Cortex of kidney (tissue), 1 donor: Measurements from ENCODE around the gene SLC17A3.

Source experiments
- DNase-seq: peaks from one replicate; lab custom pipeline; 2025; lab: John Stamatoyannopoulos, UW

The SLC17A3 gene

GRCh38 chr6:25874118-25874517 lies at the start of gene SLC17A3:
Gene SLC17A3, minus strand, starts transcription at chr6:25874243. Its CDS starts 5,856 bp downstream, at chr6:25868387.
- DNase-seq = no peak

- no peak for DNase-seq
Measured at GRCh38 chr6:25922301-25922700, 48.3 kb upstream of the SLC17A3 start.

GRCh38 chr6:25921525-25922203 lies 47.6 kb upstream of the SLC17A3 start:
- DNase-seq = no peak

- DNase-seq = no peak
Measured at GRCh38 chr6:25919657-25920056, 45.6 kb upstream of the SLC17A3 start.

GRCh38 chr6:25918083-25918683 lies 44.1 kb upstream of the SLC17A3 start:
- no peak for DNase-seq

- no peak for DNase-seq
Measured at GRCh38 chr6:25916789-25917490, 42.9 kb upstream of the SLC17A3 start.

- DNase-seq = no peak
Measured at GRCh38 chr6:25916330-25916729, 42.3 kb upstream of the SLC17A3 start.

GRCh38 chr6:25913741-25914140 lies 39.7 kb upstream of the SLC17A3 start:
- no peak for DNase-seq

GRCh38 chr6:25911351-25911750 lies 37.3 kb upstream of the SLC17A3 start:
- DNase-seq = no peak

- no peak for DNase-seq
Measured at GRCh38 chr6:25907475-25908014, 33.5 kb upstream of the SLC17A3 start.

GRCh38 chr6:25903467-25904099 lies 29.5 kb upstream of the SLC17A3 start:
- no peak for DNase-seq

- no peak for DNase-seq
Measured at GRCh38 chr6:25902071-25902470, 28.0 kb upstream of the SLC17A3 start.

- no peak for DNase-seq
Measured at GRCh38 chr6:25900843-25901242, 26.8 kb upstream of the SLC17A3 start.

GRCh38 chr6:25899580-25900408 lies 25.8 kb upstream of the SLC17A3 start:
- DNase-seq = no peak

GRCh38 chr6:25899123-25899522 lies 25.1 kb upstream of the SLC17A3 start:
- DNase-seq = no peak

- DNase-seq = no peak
Measured at GRCh38 chr6:25898289-25898977, 24.4 kb upstream of the SLC17A3 start.

GRCh38 chr6:25896252-25896651 lies 22.2 kb upstream of the SLC17A3 start:
- DNase-seq = no peak

- no peak for DNase-seq
Measured at GRCh38 chr6:25895771-25896170, 21.7 kb upstream of the SLC17A3 start.

- no peak for DNase-seq
Measured at GRCh38 chr6:25893778-25894177, 19.7 kb upstream of the SLC17A3 start.

- DNase-seq = no peak
Measured at GRCh38 chr6:25892877-25893276, 18.8 kb upstream of the SLC17A3 start.
